Measurements from ENCODE around the gene AEBP1.

The AEBP1 gene

DNA sequence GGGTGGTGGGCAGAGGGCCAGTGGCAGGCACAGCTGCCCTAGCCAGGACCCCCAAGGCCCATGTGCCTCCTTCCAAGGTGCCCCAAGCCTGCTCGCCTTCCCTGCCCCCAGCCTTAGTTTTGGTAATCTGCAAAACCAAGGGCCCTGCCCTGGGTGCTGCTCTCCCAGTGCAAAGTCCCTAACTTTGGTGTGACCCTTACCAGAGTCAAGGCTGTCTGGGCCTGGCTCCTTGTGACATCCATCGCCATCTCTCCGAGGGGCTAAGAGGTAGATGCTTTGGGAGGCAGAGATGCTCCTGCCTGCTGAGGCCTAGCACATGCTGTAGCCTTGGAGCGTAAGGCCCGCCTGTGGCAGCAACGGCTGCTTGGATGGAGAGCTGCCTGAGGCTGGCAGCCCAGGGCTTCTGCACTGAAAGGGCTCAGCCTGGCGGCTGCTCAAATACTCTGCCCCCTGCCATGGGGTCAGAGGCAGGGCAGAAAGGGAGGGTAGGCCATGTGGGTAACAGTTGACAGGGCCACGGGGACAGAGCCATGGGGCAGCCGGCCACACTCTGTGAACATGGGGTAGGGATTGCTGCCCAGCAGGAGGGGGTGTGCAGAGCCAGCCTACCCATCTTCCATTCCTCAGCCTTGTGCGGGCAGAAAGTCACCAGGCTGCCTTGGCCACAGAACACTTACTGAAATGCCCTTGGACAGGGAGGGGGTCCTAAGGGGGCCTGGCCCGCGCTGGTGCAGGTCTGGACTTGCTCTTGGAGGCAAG is 54.9 kb downstream of the AEBP1 start:
- H3K4me3 ChIP-seq (ENCODE audit: low read depth, low read length), result no peak overlapping the region
- TF ChIP-seq, protein P1, sequence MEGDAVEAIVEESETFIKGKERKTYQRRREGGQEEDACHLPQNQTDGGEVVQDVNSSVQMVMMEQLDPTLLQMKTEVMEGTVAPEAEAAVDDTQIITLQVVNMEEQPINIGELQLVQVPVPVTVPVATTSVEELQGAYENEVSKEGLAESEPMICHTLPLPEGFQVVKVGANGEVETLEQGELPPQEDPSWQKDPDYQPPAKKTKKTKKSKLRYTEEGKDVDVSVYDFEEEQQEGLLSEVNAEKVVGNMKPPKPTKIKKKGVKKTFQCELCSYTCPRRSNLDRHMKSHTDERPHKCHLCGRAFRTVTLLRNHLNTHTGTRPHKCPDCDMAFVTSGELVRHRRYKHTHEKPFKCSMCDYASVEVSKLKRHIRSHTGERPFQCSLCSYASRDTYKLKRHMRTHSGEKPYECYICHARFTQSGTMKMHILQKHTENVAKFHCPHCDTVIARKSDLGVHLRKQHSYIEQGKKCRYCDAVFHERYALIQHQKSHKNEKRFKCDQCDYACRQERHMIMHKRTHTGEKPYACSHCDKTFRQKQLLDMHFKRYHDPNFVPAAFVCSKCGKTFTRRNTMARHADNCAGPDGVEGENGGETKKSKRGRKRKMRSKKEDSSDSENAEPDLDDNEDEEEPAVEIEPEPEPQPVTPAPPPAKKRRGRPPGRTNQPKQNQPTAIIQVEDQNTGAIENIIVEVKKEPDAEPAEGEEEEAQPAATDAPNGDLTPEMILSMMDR (IDR thresholded peaks at IDR 0.05; ENCODE audit: control insufficient read depth, extremely low read depth, insufficient read depth), result no peak
- no peak for DNase-seq (ENCODE audit: low read depth)

DNA sequence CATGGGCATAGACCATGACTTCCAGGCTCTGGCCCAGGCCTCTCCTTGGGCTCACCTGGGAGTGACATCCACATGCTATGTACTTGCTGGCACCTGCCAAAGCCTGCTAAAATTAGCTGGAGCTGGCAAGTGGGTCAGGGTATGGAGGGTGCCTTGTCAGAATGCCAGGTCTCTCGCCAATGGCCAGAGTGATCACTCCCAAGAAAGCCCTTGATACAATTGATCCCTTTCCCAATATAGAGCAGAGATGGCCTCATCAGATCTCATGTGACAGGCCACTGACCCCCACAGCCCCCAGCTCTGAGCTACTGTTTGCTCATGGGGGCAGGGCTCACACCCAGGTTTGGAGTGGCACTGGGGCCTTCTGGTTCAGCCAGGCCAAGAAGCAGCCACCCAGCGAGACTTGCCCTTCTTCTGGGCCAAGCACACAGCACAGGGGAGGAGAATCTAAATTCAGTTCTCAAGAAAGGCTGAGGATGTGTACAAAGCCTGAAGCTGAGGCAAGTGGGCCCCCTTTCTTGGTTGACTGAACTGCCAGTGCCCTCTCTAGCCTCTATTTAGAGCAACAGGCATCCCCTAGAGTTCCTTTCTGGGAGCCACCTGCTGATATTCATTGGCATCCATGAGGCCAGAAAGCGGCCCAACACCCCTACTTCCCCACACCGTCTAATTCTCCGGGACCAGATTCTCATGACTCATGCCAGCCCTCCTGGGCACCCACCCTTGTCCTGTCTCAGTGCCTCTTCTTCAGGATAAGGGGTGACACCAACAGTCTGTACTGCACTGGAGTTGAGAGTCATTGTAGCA is 55.9 kb downstream of the AEBP1 start:
- H3K4me3 ChIP-seq (ENCODE audit: low read depth, low read length), result no peak overlapping the region
- TF ChIP-seq, protein P1 (IDR thresholded peaks at IDR 0.05; ENCODE audit: control insufficient read depth, extremely low read depth, insufficient read depth), result no peak
- no peak for DNase-seq (ENCODE audit: low read depth)

DNA sequence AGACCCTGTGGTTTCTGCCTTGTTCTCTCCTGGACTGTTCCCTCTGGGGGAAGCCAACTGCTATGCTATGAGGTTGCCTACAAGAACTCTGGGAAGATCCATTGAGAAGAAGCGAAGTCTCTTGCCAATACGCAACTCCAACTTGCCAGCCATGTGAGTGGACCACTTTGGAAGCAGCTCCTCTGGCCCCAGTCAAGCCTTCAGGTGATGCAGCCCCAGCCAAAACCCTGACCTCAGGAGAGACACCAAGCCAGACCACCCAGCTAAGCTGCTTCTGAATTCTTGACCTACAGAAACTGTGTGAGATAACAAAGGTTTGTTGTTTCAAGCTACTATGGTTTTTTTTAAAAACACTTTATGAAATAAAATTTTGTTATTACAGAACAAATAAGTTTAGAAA is 57.2 kb downstream of the AEBP1 start:
- no peak overlapping the region for H3K4me3 ChIP-seq (ENCODE audit: low read depth, low read length)
- TF ChIP-seq, protein P1 (IDR thresholded peaks at IDR 0.05; ENCODE audit: control insufficient read depth, extremely low read depth, insufficient read depth), result no peak
- DNase-seq (ENCODE audit: low read depth), result no peak

DNA sequence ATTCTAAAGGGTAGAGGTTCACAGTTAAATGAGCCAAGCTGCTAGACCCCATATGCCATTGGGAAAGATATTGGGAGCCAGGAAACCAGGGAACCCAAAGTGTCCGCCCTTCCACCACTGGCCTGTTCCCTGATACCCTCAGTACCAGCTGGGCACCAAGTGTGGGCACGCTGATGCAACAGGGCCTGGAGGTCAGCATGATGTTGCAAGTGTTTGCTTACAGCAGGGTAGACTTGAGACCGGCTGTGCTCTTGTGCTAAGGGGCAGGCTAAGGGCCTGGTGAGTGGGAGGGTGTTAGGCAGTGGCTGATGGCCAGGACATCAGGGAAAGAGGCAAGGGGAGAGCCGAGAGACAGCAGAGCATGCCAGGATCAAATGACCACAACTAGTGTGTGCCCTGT is 58.0 kb downstream of the AEBP1 start:
- DNase-seq (ENCODE audit: low read depth), result no peak
- TF ChIP-seq, protein P1 (IDR thresholded peaks at IDR 0.05; ENCODE audit: control insufficient read depth, extremely low read depth, insufficient read depth), result no peak
- H3K4me3 ChIP-seq (ENCODE audit: low read depth, low read length), result no peak overlapping the region

DNA sequence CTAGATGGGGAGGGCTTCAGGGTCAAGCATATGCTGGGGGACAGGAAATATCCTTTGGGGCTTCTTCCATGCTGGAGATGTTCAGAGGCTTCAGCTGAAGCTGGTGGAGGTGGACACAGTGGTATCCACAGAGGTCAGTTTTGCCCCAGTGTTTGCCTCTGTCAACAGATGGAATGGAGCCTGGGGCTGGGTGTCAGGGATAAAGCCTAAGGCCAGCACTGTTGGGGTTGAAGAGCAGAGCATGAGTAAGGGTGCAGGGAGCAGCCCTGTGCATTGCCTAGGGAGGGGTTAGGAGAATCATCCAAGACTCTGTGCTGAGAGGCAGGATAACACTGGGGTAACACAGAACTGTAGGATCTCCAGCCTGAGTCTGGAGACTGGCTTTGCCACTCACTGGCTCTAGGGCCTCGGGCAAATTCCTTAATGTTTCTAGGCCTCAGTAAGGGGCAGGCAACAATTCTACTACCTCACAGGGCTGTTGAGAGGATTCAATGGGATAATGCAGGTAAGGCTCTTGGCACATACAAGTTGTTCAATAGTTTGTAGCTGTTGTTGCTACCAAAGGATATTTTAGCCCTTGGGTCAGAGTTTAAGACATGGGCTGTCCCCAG is 58.7 kb downstream of the AEBP1 start:
- DNase-seq (ENCODE audit: low read depth), result no peak
- TF ChIP-seq, protein P1 (IDR thresholded peaks at IDR 0.05; ENCODE audit: control insufficient read depth, extremely low read depth, insufficient read depth), result no peak
- no peak overlapping the region for H3K4me3 ChIP-seq (ENCODE audit: low read depth, low read length)

DNA sequence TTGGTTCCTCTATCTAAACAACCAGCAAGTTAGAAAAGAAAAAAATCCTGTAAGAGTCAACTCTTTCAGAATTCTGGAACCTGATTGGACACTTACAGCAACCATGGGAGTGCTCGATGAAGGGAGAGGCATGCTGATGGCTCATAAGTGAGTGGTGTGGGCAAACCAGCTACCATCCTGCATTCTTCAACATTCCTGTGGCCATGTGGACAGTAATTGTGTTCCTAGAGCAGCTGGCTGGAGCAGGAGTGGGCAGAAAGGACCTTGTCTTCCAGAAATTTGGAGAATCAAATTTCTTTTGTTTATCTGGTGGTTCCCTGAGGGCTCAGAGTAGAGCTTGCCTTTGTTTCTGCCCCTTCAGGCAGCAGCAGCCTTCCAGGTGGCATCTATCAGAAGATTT is 59.4 kb downstream of the AEBP1 start:
- H3K4me3 ChIP-seq (ENCODE audit: low read depth, low read length), result no peak overlapping the region
- TF ChIP-seq, protein P1 (IDR thresholded peaks at IDR 0.05; ENCODE audit: control insufficient read depth, extremely low read depth, insufficient read depth), result no peak
- no peak for DNase-seq (ENCODE audit: low read depth)

All from LNCaP clone FGC (cell line).